LHCN-M2 (cell line): ENCODE measurements around the gene SCYL1. TPM values are rescaled to one million over a fixed set of nuclear protein-coding genes. Genes with fewer than 3 reads are reported as not detected.
"Not testable (repeated sequence)": the region's sequence is repeated elsewhere in the genome, so short reads cannot be mapped to it uniquely, and the experiment has no call there.

ENCODE experiments used
- DNase-seq: peaks from one replicate; pipeline ENCODE4 v3.0.0-alpha.2; 2012; ENCODE audit warnings: low read depth
- total RNA-seq: library from RNA; depleted of rRNA; stranded (reverse); fragments of >200 nt; gene quantifications from 2 replicates; pipeline ENCODE4 v1.2.3, GENCODE V29; 2014

SCYL1 gene
- total RNA-seq, 1 experiment from 2014 or later = 104 TPM

- no peak for DNase-seq
Measured at GRCh38 chr11:65553301-65554001, 28.6 kb downstream of the SCYL1 start.

- DNase-seq = no peak
Measured at GRCh38 chr11:65554057-65554818, 29.4 kb downstream of the SCYL1 start.

GRCh38 chr11:65554842-65555430, 30.1 kb downstream of the SCYL1 start:
- DNase-seq = no peak

- peak; percentile 97 for DNase-seq
Measured at GRCh38 chr11:65555693-65556231, 30.9 kb downstream of the SCYL1 start.

GRCh38 chr11:65556470-65557279, 31.8 kb downstream of the SCYL1 start:
- DNase-seq = no peak

GRCh38 chr11:65557280-65558001, 32.6 kb downstream of the SCYL1 start:
- no peak for DNase-seq

- peak; percentile 81 for DNase-seq
Measured at GRCh38 chr11:65558002-65558929, 33.4 kb downstream of the SCYL1 start, which contains the start of gene LTBP3. Gene LTBP3 (minus strand): TSS chr11:65558359. CDS start chr11:65557959, 400 bp downstream.

- DNase-seq = no peak
Measured at GRCh38 chr11:65558930-65559509, 34.1 kb downstream of the SCYL1 start.

- no peak for DNase-seq
Measured at GRCh38 chr11:65559535-65559934, 34.7 kb downstream of the SCYL1 start.

- DNase-seq = peak; percentile 79
Measured at GRCh38 chr11:65559951-65560537, 35.2 kb downstream of the SCYL1 start.

- peak; percentile 67 for DNase-seq
Measured at GRCh38 chr11:65560555-65561418, 35.9 kb downstream of the SCYL1 start.

GRCh38 chr11:65562020-65562419, 37.1 kb downstream of the SCYL1 start:
- no peak for DNase-seq

- no peak for DNase-seq
Measured at GRCh38 chr11:65562788-65563187, 37.9 kb downstream of the SCYL1 start.

GRCh38 chr11:65563601-65564000, 38.7 kb downstream of the SCYL1 start:
- no peak for DNase-seq

- DNase-seq = not testable (repeated sequence)
Measured at GRCh38 chr11:65564879-65565559, 40.1 kb downstream of the SCYL1 start.

- no peak for DNase-seq
Measured at GRCh38 chr11:65565624-65566453, 41.0 kb downstream of the SCYL1 start.
